HEK293T (cell line): Measurements from ENCODE around the gene BAZ1A.

Experiments
- CTCF ChIA-PET: fragments of 350-600 bp; formaldehyde crosslinking; extraction: SDS; loops from one replicate; lab custom pipeline; 2021; ENCODE audit warnings: antibody characterized with exemption, inconsistent platforms; lab: Yijun Ruan, JAX
- POLR2A ChIA-PET: fragments of 350-600 bp; formaldehyde crosslinking; extraction: SDS; loops from one replicate; lab custom pipeline; 2020; ENCODE audit warnings: antibody characterized with exemption, inconsistent platforms; lab: Yijun Ruan, JAX
- DNase-seq: peaks from one replicate; pipeline ENCODE4 v3.0.0; 2012; ENCODE audit warnings: mixed read lengths; ENCODE audit errors: extremely low spot score
- ARNT ChIP-seq: fragments of 450-650 bp; IDR thresholded peaks from 2 replicates; pipeline ENCODE4 v1.6.1; 2017; ENCODE audit warnings: mild to moderate bottlenecking
- BHLHE40 ChIP-seq: fragments of 450-650 bp; IDR thresholded peaks from 2 replicates; pipeline ENCODE4 v1.6.1; 2016; ENCODE audit warnings: mild to moderate bottlenecking, moderate library complexity, borderline replicate concordance
- CTBP1 ChIP-seq: fragments of 450-650 bp; IDR thresholded peaks from 2 replicates; pipeline ENCODE4 v1.6.1; 2016; ENCODE audit warnings: borderline replicate concordance
- ELF4 ChIP-seq: fragments of 450-650 bp; IDR thresholded peaks from 2 replicates; pipeline ENCODE4 v1.6.1; 2017; ENCODE audit warnings: antibody characterized with exemption
- FOXA1 ChIP-seq: fragments of 450-650 bp; IDR thresholded peaks from 2 replicates; pipeline ENCODE4 v1.6.1; 2016; ENCODE audit warnings: mild to moderate bottlenecking
- FOXK2 ChIP-seq: fragments of 450-650 bp; IDR thresholded peaks from 2 replicates; pipeline ENCODE4 v1.6.1; 2016; ENCODE audit warnings: mild to moderate bottlenecking
- FOXM1 ChIP-seq: fragments of 450-650 bp; IDR thresholded peaks from 2 replicates; pipeline ENCODE4 v1.6.1; 2017; ENCODE audit warnings: mild to moderate bottlenecking, borderline replicate concordance
- HDGF ChIP-seq: fragments of 450-650 bp; IDR thresholded peaks from 2 replicates; pipeline ENCODE4 v1.6.1; 2017; ENCODE audit warnings: antibody characterized with exemption, borderline replicate concordance
- L3MBTL2 ChIP-seq: fragments of 450-650 bp; conservative IDR thresholded peaks from 2 replicates; pipeline ENCODE4 v1.6.1; 2016; ENCODE audit warnings: mild to moderate bottlenecking
- LEF1 ChIP-seq: fragments of 450-650 bp; IDR thresholded peaks from 2 replicates; pipeline ENCODE4 v1.6.1; 2017; ENCODE audit warnings: mild to moderate bottlenecking, borderline replicate concordance
- NFRKB ChIP-seq: fragments of 450-650 bp; IDR thresholded peaks from 2 replicates; pipeline ENCODE4 v1.6.1; 2016; ENCODE audit warnings: mild to moderate bottlenecking, moderate library complexity
- SP1 ChIP-seq: fragments of 450-650 bp; IDR thresholded peaks from 2 replicates; pipeline ENCODE4 v1.6.1; 2017
- SUZ12 ChIP-seq: fragments of 450-650 bp; IDR thresholded peaks from 2 replicates; pipeline ENCODE4 v1.6.1; 2016; ENCODE audit warnings: mild to moderate bottlenecking
- TARDBP ChIP-seq: fragments of 450-650 bp; IDR thresholded peaks from 2 replicates; pipeline ENCODE4 v1.6.1; 2016
- ZNF384 ChIP-seq: fragments of 450-650 bp; IDR thresholded peaks from 2 replicates; pipeline ENCODE4 v1.6.1; 2016
- TF ChIP-seq, protein P1 (sequence below): fragments of 450-650 bp; IDR thresholded peaks from 2 replicates; pipeline ENCODE4 v1.6.1; 2016

The BAZ1A gene

DNA sequence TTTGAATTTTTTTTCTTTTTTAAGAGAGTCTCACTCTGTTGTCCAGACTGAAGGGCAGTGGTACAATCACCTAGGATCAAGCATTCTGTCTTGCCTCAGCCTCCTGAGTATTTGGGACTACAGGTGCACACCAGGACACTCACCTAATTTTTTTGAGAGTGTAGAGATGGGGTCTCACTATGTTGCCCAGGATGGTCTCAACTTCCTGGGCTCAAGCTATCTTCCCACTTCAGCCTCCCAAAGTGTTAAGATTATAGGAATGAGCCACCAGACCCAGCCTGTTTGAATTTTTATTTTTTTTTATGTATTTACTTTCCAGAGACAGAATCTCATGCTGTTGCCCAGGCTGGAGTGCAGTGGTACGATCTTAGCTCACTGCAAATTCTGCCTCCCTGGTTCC is 11.3 kb downstream of the BAZ1A start:
- CTCF ChIA-PET, result no interaction called here
- POLR2A ChIA-PET, result no interaction called here
- TF ChIP-seq LEF1 (no peak), FOXK2 (no peak), ELF4 (no peak), FOXA1 (no peak)
- DNase-seq, result no peak

DNA sequence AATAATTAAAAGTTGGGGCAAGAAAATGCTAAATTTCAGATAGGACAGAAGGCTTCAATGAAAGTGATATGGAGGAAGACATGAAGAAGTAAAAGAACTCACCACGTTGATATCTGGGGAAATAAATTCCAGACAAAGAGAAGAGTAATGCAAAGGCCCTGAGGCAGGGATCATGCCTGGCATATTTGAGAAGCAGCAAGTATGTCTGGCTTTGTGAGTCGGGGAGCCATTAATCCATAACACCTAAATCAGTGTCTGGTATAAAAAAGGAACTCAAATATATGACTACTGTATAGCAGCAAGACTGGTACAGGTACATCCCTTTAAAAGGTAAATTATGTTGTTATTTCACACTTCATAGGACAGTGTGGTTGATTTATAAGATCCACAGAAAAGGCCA is 16.4 kb downstream of the BAZ1A start:
- TF ChIP-seq, protein P1, sequence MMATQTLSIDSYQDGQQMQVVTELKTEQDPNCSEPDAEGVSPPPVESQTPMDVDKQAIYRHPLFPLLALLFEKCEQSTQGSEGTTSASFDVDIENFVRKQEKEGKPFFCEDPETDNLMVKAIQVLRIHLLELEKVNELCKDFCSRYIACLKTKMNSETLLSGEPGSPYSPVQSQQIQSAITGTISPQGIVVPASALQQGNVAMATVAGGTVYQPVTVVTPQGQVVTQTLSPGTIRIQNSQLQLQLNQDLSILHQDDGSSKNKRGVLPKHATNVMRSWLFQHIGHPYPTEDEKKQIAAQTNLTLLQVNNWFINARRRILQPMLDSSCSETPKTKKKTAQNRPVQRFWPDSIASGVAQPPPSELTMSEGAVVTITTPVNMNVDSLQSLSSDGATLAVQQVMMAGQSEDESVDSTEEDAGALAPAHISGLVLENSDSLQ, result no peak
- TF ChIP-seq SP1, result no peak
- TF ChIP-seq BHLHE40, result no peak
- TF ChIP-seq LEF1, result no peak
- no peak for TF ChIP-seq FOXK2
- TF ChIP-seq ARNT, result no peak
- no peak for TF ChIP-seq HDGF
- no peak for TF ChIP-seq L3MBTL2
- ChIA-PET CTCF (interaction anchor here (0.6 to 1.0 kb wide), 2 partner anchors 10 to 186 kb away, joined by 3 read pairs; no protein-coding TSS in a partner anchor), POLR2A (no interaction called here)
- no peak for DNase-seq

DNA sequence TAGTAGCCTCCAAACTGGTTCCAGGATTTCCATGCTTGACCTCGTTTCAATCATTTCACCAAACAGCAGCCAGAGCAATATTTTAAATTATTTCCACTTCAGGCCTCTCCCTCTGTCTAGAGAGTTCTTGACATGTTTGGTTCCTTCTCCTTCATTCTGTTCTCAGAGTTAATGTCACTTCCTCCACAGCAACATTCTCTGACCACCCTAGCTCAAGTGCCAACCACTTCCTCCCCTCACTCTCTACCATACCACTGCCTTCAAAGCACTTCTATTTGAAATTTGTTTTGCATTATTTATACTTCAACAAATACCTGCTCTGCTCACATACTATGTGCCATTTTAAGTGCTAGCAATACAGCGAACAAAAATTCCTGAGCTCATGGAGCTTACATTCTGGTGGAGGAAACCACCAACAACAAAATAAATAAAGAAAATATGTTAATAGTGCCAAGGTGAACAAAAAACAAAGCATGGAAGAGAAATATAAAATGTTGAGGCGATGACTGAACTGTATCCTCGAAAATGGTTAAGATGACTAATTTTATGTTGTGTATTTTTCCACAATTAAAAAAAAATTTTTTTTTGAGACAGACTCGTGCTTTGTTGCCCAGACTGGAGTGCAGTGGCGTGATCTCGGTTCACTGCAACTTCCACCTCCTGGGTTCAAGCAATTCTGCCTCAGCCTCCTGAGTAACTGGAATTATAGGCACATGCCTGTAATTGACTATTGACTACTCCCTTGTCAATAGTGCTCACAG is 17.3 kb downstream of the BAZ1A start:
- TF ChIP-seq FOXK2, result no peak
- TF ChIP-seq FOXA1, result no peak
- TF ChIP-seq TARDBP, result no peak
- DNase-seq, result no peak
- ChIA-PET POLR2A (no interaction called here), CTCF (no interaction called here)

DNA sequence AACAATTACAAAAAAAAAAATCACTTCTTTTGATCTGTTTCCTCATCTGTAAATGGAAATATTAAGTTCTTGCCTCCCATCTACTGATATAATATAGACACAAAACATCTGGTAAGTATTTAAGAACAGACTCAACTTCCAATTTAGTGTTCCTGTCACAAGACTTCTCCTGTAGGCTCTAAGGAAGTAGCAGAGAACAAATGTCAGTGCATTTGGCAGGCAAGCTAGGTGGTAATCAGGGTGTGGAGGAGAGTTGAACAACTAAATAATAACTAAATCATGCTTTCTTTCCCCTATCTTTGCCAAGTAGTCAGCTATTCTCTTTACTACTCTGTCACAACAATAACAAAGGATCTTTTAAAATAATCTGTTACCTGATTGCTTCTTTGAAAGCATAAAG is 22.1 kb downstream of the BAZ1A start:
- POLR2A ChIA-PET, result no interaction called here
- DNase-seq, result no peak
- TF ChIP-seq L3MBTL2 (no peak), FOXK2 (no peak), SP1 (no peak), ELF4 (no peak), ZNF384 (no peak)
- CTCF ChIA-PET, result interaction anchor here (0.6 kb wide), 1 partner anchor 22 kb away, joined by 8 read pairs; no protein-coding TSS in a partner anchor

DNA sequence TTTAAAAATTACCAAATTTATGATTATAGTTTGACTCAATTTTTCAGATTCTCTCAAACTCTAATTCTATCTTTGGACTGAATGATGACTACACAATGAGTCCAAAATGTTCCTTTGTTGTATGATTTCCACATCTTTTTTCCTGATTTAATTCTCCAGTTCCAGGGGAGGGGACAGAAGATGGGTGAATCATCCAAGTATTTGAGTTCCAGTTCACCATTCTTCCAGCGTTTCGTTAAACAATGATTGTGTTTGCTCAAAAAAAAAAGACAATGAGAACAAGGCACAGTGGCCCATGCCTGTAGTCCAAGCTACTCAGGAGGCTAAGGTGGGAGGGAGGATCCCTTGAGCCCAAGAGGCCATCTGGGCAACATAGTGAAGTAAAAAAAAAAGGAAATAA is 23.8 kb downstream of the BAZ1A start:
- CTCF ChIA-PET, result no interaction called here
- POLR2A ChIA-PET, result no interaction called here

DNA sequence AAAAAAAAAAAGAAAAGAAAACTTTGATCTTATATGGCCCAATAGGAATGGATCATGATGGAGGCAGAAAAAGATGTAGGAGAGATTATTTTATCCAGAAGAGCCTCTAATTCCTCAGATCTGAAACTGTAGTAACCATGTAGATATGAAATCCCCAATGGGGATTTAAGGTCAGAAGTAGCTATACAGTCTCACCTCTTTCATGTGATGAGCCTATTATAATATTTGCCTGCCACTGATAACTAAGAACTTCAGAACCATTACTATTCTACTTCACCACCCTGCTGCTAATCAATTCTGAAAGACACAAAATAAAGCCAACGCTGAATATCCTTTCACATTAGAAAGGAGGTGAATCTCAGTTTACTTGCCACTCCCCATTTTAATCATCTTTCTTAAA is 29.3 kb downstream of the BAZ1A start:
- CTCF ChIA-PET, result no interaction called here
- TF ChIP-seq ZNF384 (no peak), FOXM1 (no peak), BHLHE40 (no peak), SP1 (no peak), FOXK2 (no peak)
- TF ChIP-seq, protein P1, result no peak
- POLR2A ChIA-PET, result no interaction called here
- DNase-seq, result no peak

More for the DNA sequence above, 23.8 kb downstream of the BAZ1A start:
- DNase-seq, result no peak
- TF ChIP-seq FOXA1 (no peak), ARNT (no peak), LEF1 (no peak), TARDBP (no peak), BHLHE40 (no peak), NFRKB (no peak)

DNA sequence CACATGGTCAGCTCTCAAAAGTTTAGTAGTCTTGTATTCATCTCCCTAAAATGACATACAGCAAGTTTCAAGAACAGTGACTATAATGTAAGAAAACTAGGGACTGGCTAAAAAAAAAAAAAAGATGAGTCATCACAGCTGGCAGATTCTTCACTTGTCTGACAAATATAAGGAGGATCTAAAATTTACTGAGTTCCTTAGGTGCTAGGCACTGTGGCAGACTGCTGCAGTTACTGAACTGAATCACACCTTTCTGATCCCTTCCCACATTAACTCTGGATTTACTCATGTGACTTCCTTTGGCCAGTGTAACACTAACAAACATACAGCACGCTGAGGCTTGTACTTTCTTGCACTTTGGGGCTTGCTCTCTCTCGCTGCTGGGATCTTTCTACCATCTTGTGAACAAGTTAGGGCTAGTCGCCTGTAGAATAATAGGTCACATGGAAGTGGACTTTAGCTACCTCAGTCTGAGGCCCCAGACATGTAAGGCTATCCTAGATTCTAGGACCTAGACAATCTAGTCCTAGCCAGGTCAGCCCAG is 32.1 kb downstream of the BAZ1A start:
- TF ChIP-seq SP1 (no peak), SUZ12 (no peak), NFRKB (no peak), FOXK2 (no peak), ZNF384 (no peak), FOXM1 (no peak), CTBP1 (no peak), FOXA1 (no peak), BHLHE40 (no peak), TARDBP (no peak), LEF1 (no peak), ARNT (no peak), HDGF (no peak), ELF4 (no peak), L3MBTL2 (no peak)
- TF ChIP-seq, protein P1, result no peak
- POLR2A ChIA-PET, result interaction anchor here (0.6 kb wide), 1 partner anchor 19 kb away, joined by 3 read pairs; no protein-coding TSS in a partner anchor
- DNase-seq, result no peak
- CTCF ChIA-PET, result interaction anchor here (0.6 kb wide), 1 partner anchor 39 kb away, joined by 4 read pairs; no protein-coding TSS in a partner anchor
